GM18870 (cell line): Measurements from ENCODE around the gene PLA2R1.

ENCODE experiments used
- ATAC-seq: cut with Tn5 transposase; IDR thresholded peaks from one replicate; pipeline ENCODE4 v1.9.1; 2021; ENCODE audit warnings: moderate library complexity; ENCODE audit not compliant: unreplicated experiment

The PLA2R1 gene

DNA sequence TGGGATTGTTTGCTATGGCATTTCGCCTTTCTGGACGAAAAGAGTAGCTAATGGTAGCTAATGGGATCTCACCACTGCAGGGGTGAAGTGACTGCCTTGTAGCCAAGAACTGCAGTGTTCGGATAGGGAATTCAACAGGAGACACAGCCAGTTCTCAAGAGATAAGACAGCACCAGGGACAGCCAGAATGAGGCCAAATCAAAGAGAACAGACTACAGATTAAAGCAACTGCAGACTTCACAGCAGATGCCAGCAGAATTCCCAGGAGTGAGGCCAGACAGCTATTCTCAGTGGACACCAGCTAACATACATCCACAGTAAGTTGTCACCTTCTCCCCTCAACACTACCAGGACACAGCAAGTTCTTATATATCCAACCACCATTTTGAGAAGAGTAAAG is 124.0 kb downstream of the PLA2R1 start:
- no peak for ATAC-seq

DNA sequence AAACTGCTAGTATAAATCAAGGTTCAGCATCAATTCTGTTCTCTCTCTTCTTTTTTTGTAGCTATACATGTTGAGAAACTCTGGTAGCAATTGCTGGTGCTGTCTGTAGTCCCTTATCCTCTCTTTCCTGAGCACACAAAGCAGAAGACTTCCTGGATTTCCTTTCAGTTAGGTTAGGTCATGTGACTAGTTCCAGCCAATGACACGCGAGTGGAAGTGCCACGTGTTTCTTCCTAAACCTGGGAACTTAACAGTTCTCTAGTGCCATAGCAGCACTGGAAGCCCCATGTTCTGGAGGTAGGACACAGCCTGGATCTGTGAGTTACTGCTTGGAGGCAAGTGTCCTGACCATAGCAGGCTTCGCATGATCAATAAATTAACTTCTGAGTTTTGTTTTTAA is 125.9 kb downstream of the PLA2R1 start:
- ATAC-seq, result no peak

DNA sequence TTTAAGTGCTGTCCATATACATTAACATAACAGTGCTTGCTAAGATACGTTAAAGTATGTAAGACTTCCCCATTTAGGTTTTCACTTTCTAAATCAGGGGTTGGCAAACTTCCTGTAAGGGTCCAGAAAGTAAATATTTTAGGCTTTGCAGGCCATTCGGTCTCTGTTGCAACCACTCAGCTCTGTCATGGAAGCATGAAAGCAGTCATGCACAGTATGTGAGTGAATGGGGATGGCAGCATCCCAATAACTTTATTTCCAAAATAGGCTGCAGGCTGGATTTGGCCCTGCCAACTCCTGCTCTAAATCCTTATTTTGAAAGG is 128.7 kb downstream of the PLA2R1 start:
- ATAC-seq, result peak; percentile 87

DNA sequence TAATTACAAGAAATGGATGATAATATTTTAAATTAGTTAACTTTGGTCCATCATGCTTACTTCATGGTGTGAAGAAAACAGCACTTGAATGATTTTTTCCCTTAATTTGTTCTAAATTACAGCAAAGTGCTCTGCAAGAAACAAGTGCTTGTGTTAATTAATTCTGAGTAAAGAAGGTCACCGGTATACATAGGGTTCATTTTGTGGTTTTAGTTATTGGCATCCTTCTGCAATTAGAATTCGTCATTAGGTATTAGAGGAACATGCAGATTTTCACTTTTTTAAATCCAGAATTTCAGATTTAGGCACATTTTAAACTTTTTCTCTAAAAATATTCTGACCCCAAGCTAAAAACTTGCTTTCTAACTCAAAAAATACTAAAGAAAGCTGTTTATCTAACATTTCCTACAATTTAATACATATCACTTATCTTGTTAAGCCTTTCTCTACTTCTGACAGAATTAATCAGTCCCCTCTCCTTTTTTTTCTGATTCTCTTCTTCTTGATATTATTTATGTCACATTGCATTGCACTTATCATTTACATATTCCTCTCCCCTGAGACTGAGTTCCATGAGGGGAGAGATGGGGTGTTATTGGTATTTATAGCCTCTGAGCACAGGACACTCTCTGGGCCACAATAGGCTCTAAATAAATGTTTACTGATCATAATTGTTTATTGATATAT is 129.2 kb downstream of the PLA2R1 start:
- ATAC-seq, result no peak

DNA sequence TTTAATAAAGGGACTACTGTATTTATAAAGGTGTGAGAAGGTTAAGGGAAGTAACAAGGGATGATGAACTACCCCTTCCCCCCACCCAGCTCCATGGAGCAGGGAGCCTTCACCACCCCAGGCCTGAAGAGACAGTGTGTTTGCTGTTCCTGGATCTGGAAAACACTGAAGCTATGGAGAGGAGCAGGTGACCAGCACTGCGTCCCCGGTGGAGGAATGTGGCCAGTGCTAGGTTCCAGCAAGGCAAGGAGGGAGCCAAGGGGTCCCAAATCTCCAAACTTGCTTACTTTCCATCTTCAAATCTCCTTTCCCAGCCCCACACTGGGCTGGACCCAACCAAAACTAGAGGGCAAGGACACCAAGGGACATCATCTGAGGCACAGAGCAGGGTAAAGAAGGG is 135.7 kb downstream of the PLA2R1 start:
- ATAC-seq, result no peak

DNA sequence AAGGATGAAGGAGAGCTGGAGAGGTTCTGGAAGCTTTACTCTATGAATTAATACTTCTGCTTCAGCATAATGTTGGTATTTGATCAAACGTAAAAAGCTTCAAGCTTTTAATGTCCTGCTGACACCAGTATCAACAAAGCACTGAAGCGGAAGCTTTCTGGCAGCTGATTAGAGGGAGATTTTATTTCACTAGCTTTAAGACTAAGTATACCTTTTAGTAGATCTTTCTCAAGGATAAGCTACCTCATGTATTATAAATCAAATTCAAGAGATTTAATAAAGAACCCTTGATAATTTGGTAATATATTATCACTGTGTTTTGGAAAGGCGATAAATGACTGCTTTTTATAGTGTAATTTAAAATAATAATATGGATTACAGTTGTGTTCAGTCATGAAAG is 136.4 kb downstream of the PLA2R1 start:
- ATAC-seq, result no peak

DNA sequence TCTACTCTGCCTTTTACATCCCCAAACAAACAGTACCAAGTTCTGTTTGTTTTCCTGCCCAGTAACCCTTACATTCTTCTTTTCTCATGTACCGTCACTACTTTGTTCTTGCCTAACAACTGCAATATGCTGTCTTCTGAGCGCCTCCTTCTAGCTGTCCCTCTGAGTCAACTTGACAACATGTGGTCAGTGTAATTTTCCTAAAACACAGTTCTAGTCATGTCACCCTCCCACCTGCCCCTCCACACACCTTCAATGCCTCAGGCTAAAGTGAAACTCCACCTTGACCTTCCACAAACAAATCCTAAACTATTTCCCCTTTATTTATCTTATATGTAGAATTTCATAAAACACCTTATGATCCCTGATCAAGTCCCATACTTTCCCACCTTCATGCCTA is 139.9 kb downstream of the PLA2R1 start:
- ATAC-seq, result peak; percentile 76

DNA sequence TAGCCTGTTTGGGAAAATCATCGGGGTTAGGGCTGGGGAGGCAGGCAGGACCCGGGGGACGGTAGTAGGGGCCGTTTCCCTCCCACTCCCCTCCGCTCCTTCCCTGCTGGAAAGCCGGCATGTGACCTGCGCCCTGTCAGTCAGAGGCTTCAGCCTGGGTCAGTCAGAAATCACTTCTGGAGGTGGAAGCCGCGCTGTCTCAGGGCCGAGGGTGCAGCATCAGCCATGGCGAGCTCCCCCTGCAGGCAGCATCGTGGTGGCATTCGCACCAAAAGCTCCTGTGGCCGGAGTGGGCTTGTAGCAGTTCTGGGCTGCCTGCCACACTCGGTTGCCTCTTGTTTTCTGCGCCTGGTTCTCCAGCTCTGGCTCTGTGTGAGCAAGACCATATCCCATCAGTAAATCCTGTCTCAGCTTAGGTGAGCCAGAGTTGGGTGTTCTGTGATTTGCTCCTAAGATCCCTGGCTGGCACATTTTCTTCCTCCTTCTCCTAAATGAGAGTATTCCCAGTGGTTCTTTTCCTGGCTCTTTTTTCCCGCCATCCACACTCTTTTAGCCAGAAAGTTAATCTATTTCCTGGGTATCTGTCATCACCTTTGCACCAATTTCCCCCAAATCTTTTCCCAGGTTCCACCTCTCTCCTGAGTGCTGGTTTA is 140.5 kb downstream of the PLA2R1 start:
- peak; percentile 65 for ATAC-seq

DNA sequence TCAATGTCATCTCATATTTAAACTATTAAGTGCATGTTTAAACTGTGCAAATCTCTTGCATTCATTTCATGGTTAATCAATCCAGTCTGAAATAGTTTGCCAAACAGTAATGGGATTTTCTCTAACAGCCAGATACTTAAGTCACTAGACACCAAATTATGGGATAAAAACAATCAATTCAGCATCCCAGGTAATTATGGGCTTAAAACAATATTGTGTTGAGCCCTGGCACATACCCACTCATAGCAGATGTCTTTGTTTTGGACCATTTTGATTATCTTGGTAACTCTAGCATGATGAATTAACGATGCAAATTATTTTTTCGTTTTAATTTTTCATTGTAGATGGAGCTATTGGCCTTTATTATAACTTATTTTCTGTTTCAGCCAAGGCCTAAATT is 145.9 kb downstream of the PLA2R1 start:
- no peak for ATAC-seq

DNA sequence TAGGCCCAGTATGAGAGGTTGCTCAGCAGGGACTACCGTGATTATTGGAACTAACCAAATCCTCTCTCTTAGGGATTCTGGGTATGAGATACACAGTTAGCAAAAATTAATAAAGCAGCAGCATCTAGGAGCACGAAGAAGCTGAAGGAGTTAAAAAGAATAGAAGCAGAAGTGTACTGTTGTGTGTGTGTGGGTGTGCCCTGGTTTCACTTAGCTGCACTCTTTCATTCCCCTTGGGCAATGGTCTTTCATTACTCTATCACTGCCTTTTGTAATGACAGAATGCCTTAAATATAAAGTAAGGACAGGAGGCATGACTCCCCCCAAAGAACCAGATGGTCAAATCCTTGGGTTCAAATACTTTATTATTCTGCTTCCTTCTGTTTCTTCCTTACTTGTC is 148.5 kb downstream of the PLA2R1 start:
- ATAC-seq, result no peak

DNA sequence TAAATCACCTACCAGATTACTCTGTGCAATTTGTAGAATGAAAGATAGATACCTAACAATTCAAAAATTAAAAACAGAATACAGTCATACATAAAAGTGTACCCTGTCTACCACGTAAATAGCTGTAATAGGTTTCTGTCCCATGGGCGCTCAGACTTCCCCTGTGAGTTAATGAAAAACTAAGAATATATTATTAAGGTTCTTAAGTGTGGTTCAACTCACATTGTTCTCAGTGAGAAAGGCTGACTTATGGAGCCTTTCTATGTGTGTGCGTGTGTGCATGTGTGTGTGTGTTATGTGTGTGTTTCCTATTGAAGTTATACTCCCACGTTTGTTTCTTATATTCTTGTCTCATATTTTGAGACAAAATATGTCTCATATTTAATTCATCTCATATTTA is 149.8 kb downstream of the PLA2R1 start:
- no peak for ATAC-seq

DNA sequence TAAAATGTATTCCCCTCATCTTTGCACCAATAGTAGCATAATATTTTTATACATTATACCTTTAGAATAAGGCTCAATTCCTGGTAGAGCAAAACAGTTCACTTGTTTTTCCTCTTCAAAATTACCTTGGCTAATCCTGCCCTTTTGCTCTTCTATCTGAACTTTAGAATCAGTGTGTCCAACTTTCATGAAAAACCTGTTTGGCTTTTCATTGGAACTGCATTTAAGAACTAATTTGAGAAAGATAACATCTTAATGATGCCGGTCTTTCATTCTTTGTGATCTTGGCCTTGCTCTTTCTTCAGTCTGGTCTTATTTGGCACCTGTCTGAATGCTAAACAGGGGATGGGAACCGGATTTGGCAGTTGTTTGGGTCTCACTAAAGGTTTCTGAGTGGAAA is 151.5 kb downstream of the PLA2R1 start:
- ATAC-seq, result no peak

DNA sequence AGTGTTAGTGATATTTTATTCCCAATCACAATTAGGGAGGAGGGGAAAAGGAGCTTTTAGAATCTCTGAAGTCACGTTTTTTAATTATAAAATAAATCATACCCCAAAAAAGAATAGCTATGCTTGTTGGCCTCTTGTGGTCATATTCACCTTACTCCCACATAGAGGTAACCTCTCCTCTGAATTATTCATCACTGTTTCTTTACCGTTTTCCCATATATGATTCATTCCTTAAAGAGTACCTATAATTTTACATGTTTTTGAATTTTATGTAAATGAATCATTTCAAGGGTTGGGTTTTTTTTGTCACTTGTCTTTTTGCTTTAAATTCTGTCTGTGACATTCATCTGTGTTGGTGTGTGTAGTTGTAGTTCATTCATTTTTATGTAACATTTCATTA is 153.8 kb downstream of the PLA2R1 start:
- no peak for ATAC-seq

DNA sequence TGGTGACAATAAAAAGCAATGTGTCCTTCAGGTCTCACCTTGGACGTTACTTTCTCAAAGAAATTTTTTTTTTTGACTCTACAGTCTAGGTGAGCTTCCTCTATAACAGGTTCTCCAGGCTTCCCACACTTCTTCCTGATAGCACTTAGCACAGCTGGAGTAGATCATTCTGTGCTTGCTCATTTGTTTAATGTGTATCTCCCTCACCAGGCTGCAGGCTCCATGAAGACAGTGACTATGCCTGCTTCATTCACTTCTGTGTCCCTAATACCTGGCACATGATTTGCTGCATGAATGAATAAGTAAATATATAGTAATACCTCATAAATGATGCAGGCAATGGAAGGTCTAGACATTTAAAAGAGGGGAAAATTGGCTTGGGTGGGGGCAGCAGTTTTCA is 154.5 kb downstream of the PLA2R1 start:
- ATAC-seq, result no peak

DNA sequence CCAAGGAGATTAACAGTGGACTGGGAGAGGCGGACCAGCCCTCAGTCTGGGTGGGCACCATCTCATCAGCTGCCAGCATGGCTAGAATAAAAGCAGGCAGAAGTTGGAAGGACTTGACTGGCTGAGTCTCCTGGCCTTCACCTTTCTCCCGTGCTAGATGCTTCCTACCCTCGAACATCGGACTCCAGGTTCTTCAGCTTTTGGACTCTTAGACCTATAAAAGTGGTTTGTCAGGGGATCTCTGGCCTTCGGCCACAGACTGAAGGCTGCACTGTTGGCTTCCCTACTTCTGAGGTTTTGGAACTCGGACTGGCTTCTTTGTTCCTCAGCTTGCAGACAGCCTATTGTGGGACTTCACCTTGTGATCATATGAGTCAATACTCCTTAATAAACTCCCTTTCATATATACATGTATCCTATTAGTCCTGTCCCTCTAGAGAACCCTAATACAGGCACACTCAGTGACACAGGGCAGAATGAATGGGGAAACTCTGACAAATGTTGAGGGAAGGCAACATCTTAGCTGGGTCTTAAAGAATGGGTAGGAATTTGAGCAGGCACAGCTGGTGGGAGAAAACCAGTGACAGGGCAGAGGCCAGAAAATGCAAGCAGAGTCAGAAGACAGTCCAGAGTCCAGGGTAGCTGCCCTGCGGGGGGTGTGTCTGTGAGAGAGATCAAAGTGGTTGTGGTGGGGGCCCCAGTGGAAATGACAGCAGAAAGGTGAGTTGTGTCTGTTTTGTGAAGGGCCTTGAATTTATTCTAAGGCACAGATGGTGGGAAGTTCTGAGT is 156.3 kb downstream of the PLA2R1 start:
- ATAC-seq, result no peak

DNA sequence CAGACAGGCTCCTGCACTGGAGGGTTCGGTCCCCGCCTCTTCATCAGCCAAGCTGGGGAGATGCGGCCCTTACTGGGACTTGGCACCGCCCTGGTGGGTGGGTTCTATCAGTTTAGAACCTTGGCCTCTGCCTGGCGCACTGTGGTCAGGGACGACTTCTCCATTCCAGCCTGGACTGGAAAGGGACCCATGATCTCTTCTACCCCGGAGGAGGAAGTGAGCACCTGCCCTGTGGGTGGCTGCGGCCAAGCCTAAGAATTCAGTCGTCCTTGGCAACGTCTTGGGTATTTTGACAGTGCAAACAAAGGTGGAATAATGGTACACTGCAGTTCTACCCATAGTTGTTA is 157.5 kb downstream of the PLA2R1 start:
- ATAC-seq, result peak; percentile 58

DNA sequence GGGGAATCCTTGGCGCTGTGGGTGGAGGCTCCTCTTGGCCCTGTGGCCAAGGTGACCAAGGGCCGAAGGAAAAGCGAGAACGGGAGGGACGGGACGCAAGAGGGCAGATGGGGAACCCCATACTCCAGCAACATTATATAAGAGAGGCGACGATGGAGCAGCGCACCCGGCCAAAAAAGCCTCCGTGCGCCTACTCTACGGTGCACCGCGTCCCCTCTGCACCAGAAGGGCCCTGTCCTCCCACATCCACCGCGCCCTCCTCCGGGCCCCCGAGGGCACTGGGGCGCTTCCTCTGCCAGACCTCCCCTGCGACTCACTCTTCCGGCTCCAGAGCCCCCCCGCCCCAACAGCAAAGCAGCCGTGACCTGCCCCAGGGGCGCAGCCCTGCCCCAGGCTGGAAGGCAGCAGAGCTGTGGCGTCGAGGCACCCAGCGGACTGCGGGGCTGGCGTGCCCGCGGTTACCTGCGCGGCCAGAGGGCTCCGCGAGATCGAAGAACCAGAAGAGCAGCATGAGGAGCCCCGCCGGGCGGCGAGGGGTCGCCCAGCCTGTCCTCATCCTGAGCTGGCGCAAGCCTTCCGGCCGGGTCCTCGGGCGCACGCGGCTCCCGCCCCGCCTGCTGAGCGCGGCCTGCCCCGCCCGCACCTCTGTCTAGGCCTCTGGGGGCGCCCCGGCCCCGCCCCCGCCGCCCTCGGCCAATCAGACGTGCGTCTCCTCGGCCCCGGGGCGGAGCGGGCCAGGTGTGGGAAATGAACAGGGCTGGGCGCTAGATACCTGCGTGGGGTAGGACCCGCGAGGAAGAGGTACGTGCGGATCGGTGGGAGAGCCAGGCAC is 158.1 kb downstream of the PLA2R1 start, which contains the start of gene LY75:
Gene LY75, minus strand, starts transcription at position 630 of the 832 bp plus-strand sequence.
- peak; percentile 66 for ATAC-seq

DNA sequence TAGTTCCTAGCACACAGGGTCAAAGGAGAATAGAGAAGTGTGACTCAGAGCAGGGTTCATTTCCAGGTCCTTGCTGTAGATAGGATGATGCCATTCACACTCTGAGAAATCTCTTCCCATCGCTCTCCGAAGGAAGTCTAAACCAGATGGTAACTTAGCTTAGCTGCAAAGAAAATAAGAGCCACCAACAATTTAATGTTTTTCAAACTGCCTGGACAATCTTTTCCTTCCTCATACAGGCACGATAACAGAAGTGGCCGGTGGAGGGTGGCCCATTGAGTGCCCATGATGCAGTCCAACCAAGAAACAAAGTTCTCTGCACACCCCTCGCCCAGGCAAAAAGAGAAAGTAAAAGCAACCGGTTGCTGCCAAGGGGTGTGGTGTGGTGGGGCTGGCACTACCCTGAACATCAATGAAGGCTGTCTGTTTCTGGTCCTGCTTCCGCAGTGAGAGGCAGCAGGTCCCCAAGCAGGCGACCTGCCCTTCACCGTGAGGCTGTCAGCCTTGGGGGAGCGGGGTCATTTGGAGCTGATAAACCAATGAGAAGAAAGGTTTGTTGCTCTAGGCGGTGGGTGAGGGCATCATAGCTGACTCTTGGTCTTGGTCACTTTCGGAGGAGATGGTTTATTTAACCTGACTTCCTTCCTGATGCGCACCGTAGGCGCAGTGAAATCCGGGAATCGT is 158.8 kb downstream of the PLA2R1 start:
- peak; percentile 19 for ATAC-seq

DNA sequence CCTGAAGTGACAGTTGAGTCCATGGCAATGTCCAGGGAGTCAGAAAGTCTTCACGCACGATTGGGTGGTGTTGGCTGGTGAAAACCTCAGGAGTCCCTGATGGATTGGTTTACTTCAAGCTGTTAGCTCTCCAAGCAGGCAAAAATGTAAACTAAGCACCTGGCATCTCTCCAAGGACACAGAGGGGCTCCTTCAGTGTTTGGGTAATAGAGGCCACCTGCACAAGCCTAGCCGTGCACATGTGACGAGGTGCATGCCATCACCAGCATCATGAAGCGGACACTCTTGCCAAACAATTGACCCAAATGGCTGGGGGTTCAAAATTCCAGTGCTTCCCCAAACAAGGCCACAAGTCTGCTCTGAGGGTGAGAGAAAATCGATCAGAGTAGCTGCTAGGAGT is 159.7 kb downstream of the PLA2R1 start:
- no peak for ATAC-seq

DNA sequence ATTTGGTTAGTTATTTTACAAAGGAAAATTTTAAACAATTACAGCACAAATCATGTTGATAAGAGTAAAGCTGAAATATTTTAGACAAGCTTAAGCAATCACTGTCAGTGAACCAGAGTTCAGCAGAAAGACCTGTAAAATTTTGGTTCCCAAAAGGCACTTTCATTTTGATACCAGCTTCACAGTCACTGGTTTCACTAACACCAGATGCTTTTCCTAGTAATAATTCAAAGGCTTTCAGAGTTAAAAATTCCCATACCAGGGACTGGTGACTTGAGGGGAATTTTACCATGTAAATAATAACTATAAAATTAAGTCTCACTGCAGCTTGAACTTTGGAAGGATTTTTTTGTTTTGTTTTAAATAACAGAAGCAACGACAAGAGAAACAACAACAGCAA is 162.1 kb downstream of the PLA2R1 start:
- ATAC-seq, result no peak

DNA sequence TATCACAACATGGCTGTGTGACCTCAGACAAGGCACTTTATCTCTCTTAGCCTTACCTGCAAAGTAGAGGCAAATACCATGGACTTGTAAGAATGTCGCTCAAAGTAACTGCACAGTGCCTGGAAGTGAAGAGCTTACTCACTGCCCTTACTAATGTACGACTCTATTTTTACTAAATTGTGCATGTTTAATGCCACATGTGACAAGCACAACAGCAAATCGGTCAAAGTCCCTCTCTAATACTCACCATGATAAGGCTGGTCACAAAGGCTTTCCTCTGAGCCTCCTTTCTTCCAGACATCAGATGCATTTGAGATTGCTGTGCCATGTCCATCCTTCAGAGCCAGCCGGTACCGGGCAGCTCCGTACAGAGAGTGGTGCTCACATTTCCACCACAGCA is 164.0 kb downstream of the PLA2R1 start:
- no peak for ATAC-seq
